Lower leg skin (tissue), 4 donors: ENCODE data around the gene TMEM123. TPM values are rescaled to one million over a fixed set of nuclear protein-coding genes. Genes with fewer than 3 reads are reported as not detected.

Experiments
- DNase-seq, 2 donors: peaks; one replicate each; pipeline ENCODE4 v3.0.0-alpha.2; 2019; ENCODE audit warnings: low spot score in 2 of 2
- H3K4me3 ChIP-seq: fragments of 200-600 bp; sonication (generic); 2 replicates; pipeline ENCODE4 v1.5.1; 2017; ENCODE audit warnings: mild to moderate bottlenecking, low read depth; ENCODE audit not compliant: poor library complexity, severe bottlenecking
- POLR2A ChIP-seq, 2 donors: fragments of 450-650 bp; IDR thresholded peaks; one replicate each; pipeline ENCODE4 v1.6.1; 2016 to 2017; ENCODE audit warnings: antibody characterized with exemption in 2 of 2, mild to moderate bottlenecking in 1 of 2, moderate library complexity in 1 of 2
- WGBS, 2 donors: methylation state at CpG; one replicate each; pipeline ENCODE4 v1.1.5; 2018; 5-methylcytosine and 5-hydroxymethylcytosine counted together
- intact Hi-C: fragments of 100-400 bp; cut with DNase I; formaldehyde crosslinking; loops from one replicate; pipeline ENCODE4 v1.15.0; 2023; ENCODE audit warnings: low total_unique reads
- total RNA-seq, 4 donors: library from RNA; depleted of rRNA; stranded (reverse); fragments of >200 nt; gene quantifications; one replicate each; pipeline ENCODE4 v1.1.0, GENCODE V29; 2016
- TF ChIP-seq, protein P1 (sequence below), 3 donors: fragments of 450-650 bp; IDR thresholded peaks; one replicate each; pipeline ENCODE4 v1.5.1; 2016; ENCODE audit warnings: antibody characterized with exemption in 3 of 3, mild to moderate bottlenecking in 3 of 3, moderate library complexity in 2 of 3

Gene TMEM123
- total RNA-seq, 4 donors from 2014 or later, result 158 to 250 (median 206) TPM

DNA sequence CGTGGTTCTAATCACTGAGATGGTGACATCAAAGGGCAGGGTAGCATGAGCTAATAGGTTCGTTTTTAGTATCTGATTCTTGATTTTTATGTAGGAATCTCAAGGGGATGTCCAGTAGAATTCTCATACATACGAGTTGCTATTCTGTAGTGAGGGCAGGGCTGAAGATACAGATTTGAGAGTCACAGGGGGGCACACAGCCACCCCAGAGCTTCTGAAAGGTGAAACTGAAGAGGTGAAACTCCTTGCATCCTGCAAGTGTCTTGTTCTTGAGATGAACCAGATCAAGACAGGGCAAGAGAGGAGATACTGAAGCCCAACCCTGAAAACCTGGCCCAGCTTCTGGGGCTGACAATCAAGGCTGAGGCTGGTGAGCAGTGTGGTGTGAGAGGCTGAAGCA lies 35.6 kb upstream of the TMEM123 start:
- 80 to 92% methylated on average over 3 of the region's 3 CpGs for WGBS, 2 donors
- no peak overlapping the region for H3K4me3 ChIP-seq
- DNase-seq, result no peak
- intact Hi-C loops, result no loop called here
- TF ChIP-seq, protein P1, sequence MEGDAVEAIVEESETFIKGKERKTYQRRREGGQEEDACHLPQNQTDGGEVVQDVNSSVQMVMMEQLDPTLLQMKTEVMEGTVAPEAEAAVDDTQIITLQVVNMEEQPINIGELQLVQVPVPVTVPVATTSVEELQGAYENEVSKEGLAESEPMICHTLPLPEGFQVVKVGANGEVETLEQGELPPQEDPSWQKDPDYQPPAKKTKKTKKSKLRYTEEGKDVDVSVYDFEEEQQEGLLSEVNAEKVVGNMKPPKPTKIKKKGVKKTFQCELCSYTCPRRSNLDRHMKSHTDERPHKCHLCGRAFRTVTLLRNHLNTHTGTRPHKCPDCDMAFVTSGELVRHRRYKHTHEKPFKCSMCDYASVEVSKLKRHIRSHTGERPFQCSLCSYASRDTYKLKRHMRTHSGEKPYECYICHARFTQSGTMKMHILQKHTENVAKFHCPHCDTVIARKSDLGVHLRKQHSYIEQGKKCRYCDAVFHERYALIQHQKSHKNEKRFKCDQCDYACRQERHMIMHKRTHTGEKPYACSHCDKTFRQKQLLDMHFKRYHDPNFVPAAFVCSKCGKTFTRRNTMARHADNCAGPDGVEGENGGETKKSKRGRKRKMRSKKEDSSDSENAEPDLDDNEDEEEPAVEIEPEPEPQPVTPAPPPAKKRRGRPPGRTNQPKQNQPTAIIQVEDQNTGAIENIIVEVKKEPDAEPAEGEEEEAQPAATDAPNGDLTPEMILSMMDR (IDR thresholded peaks at IDR 0.05), result no peak
- TF ChIP-seq POLR2A (IDR thresholded peaks at IDR 0.05), result no peak

DNA sequence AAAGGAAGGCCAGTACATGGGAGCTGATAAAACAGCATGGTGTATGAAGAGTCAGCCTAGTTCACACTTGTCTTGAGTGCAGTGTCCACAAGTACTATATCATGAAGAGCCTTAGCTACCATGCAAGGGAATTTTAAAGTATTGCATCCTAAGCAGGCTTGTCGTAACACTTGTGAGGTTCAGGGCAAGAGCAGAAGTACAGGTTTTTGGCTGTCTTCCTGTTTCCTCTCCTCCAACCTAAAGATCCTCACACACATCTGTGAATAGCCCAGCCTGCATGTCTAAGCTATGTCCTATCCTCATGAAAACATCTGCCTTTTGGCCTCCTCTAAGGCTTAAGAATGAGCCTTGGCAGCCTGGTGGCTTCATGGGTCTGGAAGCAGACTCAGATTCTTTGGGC lies 34.6 kb upstream of the TMEM123 start:
- no peak for DNase-seq
- 0 to 78% methylated on average over 1 of the region's 1 CpG for WGBS, 2 donors
- intact Hi-C loops, result no loop called here
- TF ChIP-seq, protein P1 (IDR thresholded peaks at IDR 0.05), result no peak
- TF ChIP-seq POLR2A (IDR thresholded peaks at IDR 0.05), result no peak
- no peak overlapping the region for H3K4me3 ChIP-seq

DNA sequence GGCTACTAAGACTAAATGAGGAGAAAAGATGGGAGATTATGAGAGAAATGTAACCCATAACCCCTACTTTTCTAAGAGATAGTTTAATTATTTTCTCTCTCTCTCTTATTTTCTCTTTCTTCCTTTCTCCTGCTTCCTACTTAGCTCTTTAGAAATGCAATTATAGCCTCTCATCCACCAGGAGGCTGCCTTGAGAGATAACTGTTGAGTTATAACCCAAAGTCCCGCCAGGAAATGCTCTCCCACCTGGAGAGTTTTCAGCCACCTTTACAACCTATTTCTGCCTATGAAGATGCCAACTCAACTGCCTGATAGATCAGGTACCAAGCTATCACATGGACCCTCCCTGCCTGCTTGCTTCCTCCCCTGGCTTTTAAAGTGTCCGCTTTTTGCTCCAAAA lies 34.0 kb upstream of the TMEM123 start:
- H3K4me3 ChIP-seq, result no peak overlapping the region
- no peak for DNase-seq
- intact Hi-C loops, result no loop called here
- WGBS, 2 donors, result 89 to 98% methylated on average over 2 of the region's 2 CpGs
- TF ChIP-seq, protein P1 (IDR thresholded peaks at IDR 0.05), result no peak
- no peak for TF ChIP-seq POLR2A (IDR thresholded peaks at IDR 0.05)

DNA sequence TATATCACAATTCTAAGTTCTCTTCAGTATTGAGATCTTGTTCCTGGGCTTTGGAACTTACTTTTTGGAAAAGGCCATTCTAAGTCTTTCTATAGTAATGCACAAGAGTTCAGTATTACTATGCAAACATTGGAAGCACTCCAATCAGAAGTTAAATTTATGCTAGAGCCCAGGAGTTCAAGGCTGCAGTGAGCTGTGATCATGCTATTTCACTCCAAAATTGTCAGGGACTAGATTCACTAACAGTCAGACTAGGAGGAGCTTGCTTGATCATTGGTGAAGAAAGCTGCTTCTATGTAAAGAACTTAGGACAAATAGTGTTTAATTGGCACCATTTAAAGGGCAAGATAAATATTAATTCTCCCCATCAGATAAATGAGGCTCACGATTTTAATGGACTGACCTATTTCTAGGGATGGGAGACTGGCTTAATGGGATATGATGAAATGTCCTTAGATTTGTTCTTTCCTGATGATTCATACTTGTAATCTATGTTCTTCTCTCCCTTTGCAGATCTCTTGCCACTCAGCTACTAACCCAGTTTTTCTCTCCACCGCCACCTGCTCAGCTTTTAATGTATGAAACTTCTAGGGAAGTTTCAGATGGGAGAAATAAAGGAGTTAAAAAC lies 32.6 kb upstream of the TMEM123 start:
- TF ChIP-seq, protein P1 (IDR thresholded peaks at IDR 0.05), result no peak
- no peak for TF ChIP-seq POLR2A (IDR thresholded peaks at IDR 0.05)
- WGBS, 2 donors, result 75 to 84% methylated on average over 2 of the region's 2 CpGs
- no peak for DNase-seq
- intact Hi-C loops, result no loop called here
- no peak overlapping the region for H3K4me3 ChIP-seq

DNA sequence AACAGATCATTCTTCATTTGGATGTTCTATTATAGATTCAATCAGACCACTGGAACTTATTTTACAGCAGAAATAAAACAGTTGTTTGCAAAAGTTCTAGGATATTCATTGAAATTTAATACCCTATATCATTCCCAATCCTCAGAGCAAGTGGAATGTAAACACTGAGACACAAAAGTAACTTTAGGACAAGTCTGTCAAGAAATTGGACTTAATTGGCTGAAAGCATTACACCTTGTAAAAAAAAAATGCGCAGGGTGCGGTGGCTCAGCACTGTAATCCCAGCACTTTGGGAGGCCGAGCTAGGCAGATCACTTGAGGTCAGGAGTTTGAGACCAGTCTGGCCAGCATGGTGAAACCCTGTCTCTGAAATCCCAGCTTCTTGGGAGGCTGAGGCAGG lies 29.9 kb upstream of the TMEM123 start:
- TF ChIP-seq POLR2A (IDR thresholded peaks at IDR 0.05), result no peak
- TF ChIP-seq, protein P1 (IDR thresholded peaks at IDR 0.05), result no peak
- 61% methylated on average over 3 of the region's 3 CpGs for WGBS, 2 donors
- no peak for DNase-seq
- intact Hi-C loops, result no loop called here
- no peak overlapping the region for H3K4me3 ChIP-seq

DNA sequence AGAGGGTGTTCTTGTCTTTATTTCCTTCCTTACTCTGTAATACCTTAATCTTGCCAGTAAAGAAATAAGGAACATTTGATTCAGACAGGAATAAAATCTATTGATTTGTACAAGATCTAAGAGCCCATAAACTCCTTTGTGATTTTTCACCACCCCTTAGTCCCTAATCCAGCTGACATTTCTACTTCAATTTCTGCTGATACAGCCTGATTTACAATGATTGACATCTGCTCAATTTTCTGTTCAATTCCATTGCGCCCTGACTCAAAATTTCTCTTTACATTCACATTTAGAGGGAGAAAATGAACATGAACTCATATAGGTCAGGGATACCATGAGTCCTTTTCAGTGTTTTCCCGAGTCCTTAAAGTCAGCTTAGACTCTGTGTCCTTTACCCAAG lies 27.2 kb upstream of the TMEM123 start:
- TF ChIP-seq, protein P1 (IDR thresholded peaks at IDR 0.05), result no peak
- TF ChIP-seq POLR2A (IDR thresholded peaks at IDR 0.05), result no peak
- DNase-seq, result no peak
- H3K4me3 ChIP-seq, result no peak overlapping the region
- intact Hi-C loops, result no loop called here
- 96 to 99% methylated on average over 2 of the region's 2 CpGs for WGBS, 2 donors
